ENCODE results near the gene PRND. TPM values are rescaled to one million over a fixed set of nuclear protein-coding genes. Genes with fewer than 3 reads are reported as not detected.

Gene PRND
- polyA plus RNA-seq, 3 donors: 3.4 to 5.7 (median 4.2) TPM

DNA sequence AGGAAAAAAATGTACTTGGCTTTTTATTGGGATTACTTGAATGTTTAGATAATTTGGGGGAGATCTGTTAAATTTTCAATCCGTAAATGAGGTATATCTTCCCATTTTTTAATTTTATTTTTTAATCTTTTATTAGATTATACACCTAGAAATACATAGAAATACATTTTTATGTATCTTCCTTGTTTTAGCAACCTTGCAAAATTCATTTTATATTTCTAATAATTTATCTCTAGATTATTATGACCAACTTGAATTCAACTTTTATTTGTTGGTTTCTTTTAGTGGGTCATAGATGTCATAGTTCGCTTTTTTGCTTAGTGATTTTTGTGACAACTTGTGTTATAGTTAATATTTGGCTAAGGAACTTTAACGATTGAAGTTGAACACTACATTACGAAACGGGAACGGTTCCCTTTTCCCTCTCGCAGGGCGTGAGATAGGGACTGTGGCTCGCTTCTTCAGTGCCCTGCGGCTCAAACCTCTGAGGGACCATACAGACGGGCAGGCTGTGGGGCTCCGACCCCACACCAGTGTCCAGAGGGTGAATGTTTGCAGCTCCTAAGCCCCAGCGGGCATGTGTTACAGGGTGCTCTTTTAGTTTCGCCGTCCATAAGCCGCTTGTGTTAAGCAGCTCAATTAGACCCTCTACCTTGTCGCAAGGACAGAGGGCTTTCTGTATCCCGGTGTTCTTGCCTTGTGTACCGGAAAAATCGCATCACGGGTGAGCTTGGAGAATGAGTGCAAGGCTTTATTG is 53.8 kb downstream of the PRND start:
- DNase-seq (ENCODE audit: low read depth in 3 of 3, low spot score in 2 of 3): no peak

DNA sequence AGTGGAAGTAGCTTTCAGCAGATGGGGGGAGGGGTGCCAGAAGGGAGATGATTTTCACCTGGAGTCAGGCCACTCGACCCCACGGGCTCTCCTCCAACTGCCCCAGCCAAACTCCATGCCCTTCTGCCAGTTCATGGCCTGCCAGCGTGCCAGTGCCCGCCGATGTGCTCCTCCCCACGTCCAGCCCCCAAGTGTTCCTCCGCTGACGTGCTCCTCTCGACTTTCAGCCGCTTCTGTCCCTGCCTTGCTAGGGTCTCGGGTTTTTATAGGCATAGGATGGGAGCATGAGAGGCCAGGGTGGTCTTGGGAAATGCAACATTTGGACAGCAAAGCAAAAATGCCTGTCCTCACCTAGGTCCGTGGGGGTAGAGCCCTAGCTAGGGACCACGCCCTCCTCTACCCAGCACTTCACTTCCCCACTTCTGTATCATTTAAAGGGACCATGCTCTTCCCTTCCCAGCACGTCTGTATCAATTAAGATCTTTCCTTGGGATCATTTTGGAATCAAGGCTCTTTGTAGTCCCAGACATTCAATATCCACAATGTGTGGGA is 54.4 kb downstream of the PRND start:
- DNase-seq (ENCODE audit: low read depth in 3 of 3, low spot score in 2 of 3): no peak

Other genes starting within 250 kb of the PRND start
- 10 to 100 TPM; 41.4 to 51.0 (median 47.9) TPM for gene PRNP, start 35.5 kb upstream of the PRND start, polyA plus RNA-seq (ENCODE audit: insufficient read length in 3 of 3)
- 1 to 10 TPM; 8.0 to 9.4 (median 8.3) TPM for gene RASSF2, start 101.7 kb downstream of the PRND start, polyA plus RNA-seq (ENCODE audit: insufficient read length in 3 of 3)

All from right renal cortex interstitium (tissue), 3 donors.